ENCODE data around the gene TAS2R8.
A peak's percentile ranks its signal among the peaks of the same experiment; 100 is the strongest.
"Not testable (repeated sequence)": the region's sequence is repeated elsewhere in the genome, so short reads cannot be mapped to it uniquely, and the experiment has no call there.

The TAS2R8 gene

GRCh38 chr12:10807186-10807585, at the start of gene TAS2R8:
TAS2R8 (minus strand) TSS chr12:10807286; CDS start chr12:10806980, 306 bp downstream.
- DNase-seq (ENCODE audit: low spot score), result no peak

GRCh38 chr12:10855807-10856206, 48.7 kb upstream of the TAS2R8 start:
- DNase-seq (ENCODE audit: low spot score), result no peak

GRCh38 chr12:10853776-10854175, 46.7 kb upstream of the TAS2R8 start:
- DNase-seq (ENCODE audit: low spot score), result no peak

- DNase-seq (ENCODE audit: low spot score), result peak; percentile 2
These were observed 44.3 kb upstream of the TAS2R8 start for GRCh38 chr12:10851243-10851858.

- no peak for DNase-seq (ENCODE audit: low spot score)
These were observed 42.4 kb upstream of the TAS2R8 start, which contains the start of gene PRR4 for GRCh38 chr12:10849425-10849878. PRR4 (minus strand) TSS chr12:10849475; CDS start chr12:10849437, 38 bp downstream.

- DNase-seq (ENCODE audit: low spot score), result no peak
These were observed 40.7 kb upstream of the TAS2R8 start for GRCh38 chr12:10847744-10848143.

- DNase-seq (ENCODE audit: low spot score), result no peak
These were observed 35.8 kb upstream of the TAS2R8 start for GRCh38 chr12:10842862-10843261.

- DNase-seq (ENCODE audit: low spot score), result no peak
These were observed 31.4 kb upstream of the TAS2R8 start for GRCh38 chr12:10838461-10838860.

- DNase-seq (ENCODE audit: low spot score), result no peak
These were observed 22.9 kb upstream of the TAS2R8 start for GRCh38 chr12:10829994-10830393.

- DNase-seq (ENCODE audit: low spot score), result no peak
These were observed 19.2 kb upstream of the TAS2R8 start, which contains the start of gene TAS2R10 for GRCh38 chr12:10826258-10826657. TAS2R10 (minus strand) TSS chr12:10826358; CDS start chr12:10826269, 89 bp downstream.

GRCh38 chr12:10824957-10825356, 17.9 kb upstream of the TAS2R8 start:
- no peak for DNase-seq (ENCODE audit: low spot score)

- no peak for DNase-seq (ENCODE audit: low spot score)
These were observed 4.9 kb upstream of the TAS2R8 start for GRCh38 chr12:10811883-10812536.

- DNase-seq (ENCODE audit: low spot score), result no peak
These were observed 3.0 kb upstream of the TAS2R8 start, which contains the start of gene TAS2R9 for GRCh38 chr12:10810068-10810467. TAS2R9 (minus strand) TSS chr12:10810168; CDS start chr12:10810075, 93 bp downstream.

- no peak for DNase-seq (ENCODE audit: low spot score)
These were observed 4.5 kb downstream of the TAS2R8 start, which contains the start of gene TAS2R7 for GRCh38 chr12:10802587-10802986. TAS2R7 (minus strand) TSS chr12:10802627; CDS start chr12:10802570, 57 bp downstream.

- no peak for DNase-seq (ENCODE audit: low spot score)
These were observed 5.3 kb downstream of the TAS2R8 start for GRCh38 chr12:10801741-10802140.

GRCh38 chr12:10794222-10794621, 12.9 kb downstream of the TAS2R8 start:
- no peak for DNase-seq (ENCODE audit: low spot score)

- not testable (repeated sequence) for DNase-seq (ENCODE audit: low spot score)
These were observed 15.3 kb downstream of the TAS2R8 start for GRCh38 chr12:10791769-10792168.

GRCh38 chr12:10783252-10783651, 23.8 kb downstream of the TAS2R8 start:
- DNase-seq (ENCODE audit: low spot score), result no peak

- DNase-seq (ENCODE audit: low spot score), result no peak
These were observed 28.0 kb downstream of the TAS2R8 start for GRCh38 chr12:10779103-10779502.

- DNase-seq (ENCODE audit: low spot score), result peak; percentile 35
These were observed 35.9 kb downstream of the TAS2R8 start for GRCh38 chr12:10771132-10771733.

GRCh38 chr12:10759657-10760056, 47.4 kb downstream of the TAS2R8 start:
- DNase-seq (ENCODE audit: low spot score), result no peak

GRCh38 chr12:10756194-10756593, 50.9 kb downstream of the TAS2R8 start:
- no peak for DNase-seq (ENCODE audit: low spot score)

Measured in kidney tubule cell (primary cell).